H9 (cell line): ENCODE measurements around the gene PES1. TPM values are rescaled to one million over a fixed set of nuclear protein-coding genes. Genes with fewer than 3 reads are reported as not detected.

Experiments used
- DNase-seq: peaks from one replicate; pipeline ENCODE4 v3.0.0-alpha.2; 2017
- H2AFZ ChIP-seq: one replicate; pipeline ENCODE4 v1.6.1; 2013; ENCODE audit warnings: mild to moderate bottlenecking, low read length, control low read depth, moderate library complexity
- H2AK5ac ChIP-seq: 2 replicates; pipeline ENCODE4 v1.6.1; 2013; ENCODE audit warnings: low read length, control low read depth, mixed read lengths; ENCODE audit not compliant: insufficient read length
- H2BK120ac ChIP-seq: one replicate; pipeline ENCODE4 v1.6.1; 2013; ENCODE audit warnings: low read depth, mild to moderate bottlenecking, low read length, control low read depth, inconsistent platforms; ENCODE audit not compliant: poor library complexity, severe bottlenecking
- H2BK12ac ChIP-seq: 2 replicates; pipeline ENCODE4 v1.6.1; 2013; ENCODE audit warnings: low read length, control low read depth, mixed read lengths, low read depth; ENCODE audit not compliant: insufficient read length
- H2BK15ac ChIP-seq: 2 replicates; pipeline ENCODE4 v1.6.1; 2013; ENCODE audit warnings: low read depth, low read length, control low read depth
- H2BK20ac ChIP-seq: one replicate; pipeline ENCODE4 v1.6.1; 2013; ENCODE audit warnings: low read depth, mild to moderate bottlenecking, low read length, control low read depth, inconsistent platforms; ENCODE audit not compliant: poor library complexity, severe bottlenecking
- H2BK5ac ChIP-seq: 2 replicates; pipeline ENCODE4 v1.6.1; 2013; ENCODE audit warnings: low read length, control low read depth, mixed read lengths; ENCODE audit not compliant: insufficient read length
- H3K14ac ChIP-seq: 2 replicates; pipeline ENCODE4 v1.6.1; 2013; ENCODE audit warnings: low read length, control low read depth; ENCODE audit not compliant: insufficient read depth
- H3K18ac ChIP-seq: 2 replicates; pipeline ENCODE4 v1.6.1; 2013; ENCODE audit warnings: low read depth, mild to moderate bottlenecking, mixed read lengths, low read length, control low read depth; ENCODE audit not compliant: insufficient read length
- H3K23ac ChIP-seq: 2 replicates; pipeline ENCODE4 v1.6.1; 2013; ENCODE audit warnings: low read length, control low read depth, mixed read lengths, low read depth; ENCODE audit not compliant: insufficient read length
- H3K23me2 ChIP-seq: 2 replicates; pipeline ENCODE4 v1.6.1; 2013; ENCODE audit warnings: low read depth, mild to moderate bottlenecking, mixed read lengths, low read length, control low read depth; ENCODE audit not compliant: insufficient read length, poor library complexity, severe bottlenecking
- H3K27ac ChIP-seq: 2 replicates; pipeline ENCODE4 v1.5.1; 2013; ENCODE audit warnings: low read length, control low read depth, mixed read lengths, low read depth; ENCODE audit not compliant: insufficient read length
- H3K27me3 ChIP-seq: 2 replicates; pipeline ENCODE4 v1.6.1; 2013; ENCODE audit warnings: low read length, control low read depth, inconsistent platforms; ENCODE audit not compliant: insufficient read depth
- H3K4ac ChIP-seq: 2 replicates; pipeline ENCODE4 v1.6.1; 2013; ENCODE audit warnings: low read depth, mild to moderate bottlenecking, control low read depth, inconsistent platforms, low read length, moderate library complexity
- H3K4me1 ChIP-seq: 2 replicates; pipeline ENCODE4 v1.6.1; 2013; ENCODE audit warnings: low read length, control low read depth, inconsistent platforms; ENCODE audit not compliant: insufficient read depth
- H3K4me2 ChIP-seq: 2 replicates; pipeline ENCODE4 v1.6.1; 2013; ENCODE audit warnings: low read length, control low read depth, mixed read lengths; ENCODE audit not compliant: insufficient read length, insufficient read depth
- H3K56ac ChIP-seq: 2 replicates; pipeline ENCODE4 v1.6.1; 2013; ENCODE audit warnings: low read depth, mild to moderate bottlenecking, mixed read lengths, low read length, control low read depth; ENCODE audit not compliant: insufficient read length
- H3K79me1 ChIP-seq: 2 replicates; pipeline ENCODE4 v1.6.1; 2013; ENCODE audit warnings: low read depth, mild to moderate bottlenecking, moderate library complexity, low read length, control low read depth, inconsistent platforms; ENCODE audit not compliant: insufficient read depth, poor library complexity, severe bottlenecking
- H3K79me2 ChIP-seq: 2 replicates; pipeline ENCODE4 v1.6.1; 2013; ENCODE audit warnings: low read length, control low read depth, inconsistent platforms; ENCODE audit not compliant: insufficient read depth
- H3K9ac ChIP-seq: 2 replicates; pipeline ENCODE4 v1.6.1; 2013; ENCODE audit warnings: low read length, control low read depth, mixed read lengths; ENCODE audit not compliant: insufficient read length; ENCODE audit errors: extremely low read depth
- H3K9me3 ChIP-seq: one replicate; pipeline ENCODE4 v1.6.1; 2013; ENCODE audit warnings: low read depth, low read length, inconsistent platforms; ENCODE audit not compliant: control insufficient read depth
- H3T11ph ChIP-seq: one replicate; pipeline ENCODE4 v1.6.1; 2013; ENCODE audit warnings: mild to moderate bottlenecking, low read length, control low read depth, inconsistent platforms
- H4K20me1 ChIP-seq: one replicate; pipeline ENCODE4 v1.6.1; 2013; ENCODE audit not compliant: control insufficient read depth, insufficient read length, insufficient read depth
- H4K5ac ChIP-seq: 2 replicates; pipeline ENCODE4 v1.6.1; 2013; ENCODE audit warnings: low read depth, mild to moderate bottlenecking, mixed read lengths, low read length, control low read depth; ENCODE audit not compliant: insufficient read length
- H4K8ac ChIP-seq: replicated peaks from 2 replicates; pipeline ENCODE4 v1.6.1; 2013; ENCODE audit warnings: low read length, control low read depth, mixed read lengths, low read depth; ENCODE audit not compliant: insufficient read length
- H4K91ac ChIP-seq: 2 replicates; pipeline ENCODE4 v1.6.1; 2013; ENCODE audit warnings: low read depth, mild to moderate bottlenecking, moderate library complexity, mixed read lengths, low read length, control low read depth; ENCODE audit not compliant: insufficient read length
- H3K27ac Mint-ChIP-seq, 3 experiments: 2 replicates in 2 of 3; 3 replicates in 1 of 3; pipeline ENCODE4 v1.8.0; 2020 to 2021; ENCODE audit warnings: mixed read lengths in 3 of 3, mild to moderate bottlenecking in 1 of 3, moderate library complexity in 1 of 3
- H3K27me3 Mint-ChIP-seq: 2 replicates; pipeline ENCODE4 v1.8.0; 2021; ENCODE audit warnings: low read depth, mild to moderate bottlenecking, moderate library complexity, mixed read lengths
- H3K36me3 Mint-ChIP-seq, 3 experiments: 2 replicates in 2 of 3; 3 replicates in 1 of 3; pipeline ENCODE4 v1.8.0; 2020 to 2021; ENCODE audit warnings: low read depth in 3 of 3, mixed read lengths in 3 of 3; ENCODE audit not compliant: insufficient read depth in 1 of 3
- H3K4me1 Mint-ChIP-seq, 2 experiments: 2 replicates each; pipeline ENCODE4 v1.8.0; 2020; ENCODE audit warnings: mixed read lengths in 2 of 2
- H3K4me3 Mint-ChIP-seq, 2 experiments: 2 replicates in 1 of 2; 3 replicates in 1 of 2; pipeline ENCODE4 v1.8.0; 2020 to 2021; ENCODE audit warnings: mild to moderate bottlenecking in 2 of 2, mixed read lengths in 2 of 2, moderate library complexity in 1 of 2
- H3K9me3 Mint-ChIP-seq, 2 experiments: 2 replicates in 1 of 2; 3 replicates in 1 of 2; pipeline ENCODE4 v1.8.0; 2020; ENCODE audit warnings: mild to moderate bottlenecking in 2 of 2, mixed read lengths in 2 of 2, moderate library complexity in 1 of 2
- WGBS: extraction: QIAGEN DNeasy Blood & Tissue Kit; methylation state at CpG from one replicate; pipeline ENCODE4 v1.1.7; 2013; ENCODE audit warnings: missing lambda C conversion rate, low lambda C conversion rate, mixed read lengths; ENCODE audit not compliant: insufficient read length; ENCODE audit errors: extremely low coverage; 5-methylcytosine and 5-hydroxymethylcytosine counted together
- total RNA-seq: library from RNA; stranded (reverse); gene quantifications from 2 replicates; pipeline ENCODE4 v1.2.1, GENCODE V29; 2021
- TF ChIP-seq, protein P1 (sequence below): fragments of 200-600 bp; sonication (generic); conservative IDR thresholded peaks from 3 replicates; pipeline ENCODE4 v1.8.0; 2021; ENCODE audit warnings: antibody characterized with exemption, mild to moderate bottlenecking

Gene PES1
- total RNA-seq, 1 experiment from 2014 or later, result 133 TPM

DNA sequence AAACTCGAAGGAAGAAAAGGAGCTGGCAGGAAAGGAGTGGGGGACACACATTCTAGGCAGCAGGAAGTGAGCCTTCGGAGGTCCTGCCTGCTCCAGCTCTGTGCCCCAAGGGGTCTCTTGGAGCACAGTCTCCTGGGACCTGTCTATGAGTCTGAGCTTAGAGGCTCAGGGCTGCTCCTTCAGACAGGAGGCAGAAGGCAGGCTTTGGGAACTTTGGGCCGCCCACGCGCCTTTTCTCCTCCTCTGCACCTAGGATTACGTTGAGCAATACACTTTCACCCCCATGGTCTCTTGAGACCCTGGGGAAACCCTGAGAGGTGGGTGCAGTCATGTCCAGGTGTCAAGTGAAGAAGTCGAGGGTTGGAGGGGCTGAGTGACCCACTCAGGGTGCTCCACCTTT, 16.2 kb upstream of the PES1 start:
- Histone ChIP-seq H3K23ac (no peak overlapping the region), H3T11ph (no peak overlapping the region), H3K9me3 (no peaks in the 10 kb centered on the region), H3K4me2 (peak overlapping the region; percentile 82), H2BK20ac (no peak overlapping the region), H4K91ac (no peak overlapping the region), H2BK120ac (no peak overlapping the region), H4K5ac (no peak overlapping the region), H2BK12ac (no peak overlapping the region), H3K27me3 (no peaks in the 10 kb centered on the region), H4K20me1 (no peaks in the 10 kb centered on the region), H3K79me1 (peaks cover 4% of the 10 kb centered on the region), H3K4ac (no peak overlapping the region), H2BK15ac (no peak overlapping the region), H3K18ac (no peak overlapping the region), H2AK5ac (no peak overlapping the region), H3K14ac (no peak overlapping the region), H2AFZ (no peak overlapping the region), H3K27ac (no peak overlapping the region), H3K56ac (no peak overlapping the region), H3K79me2 (no peaks in the 10 kb centered on the region), H3K4me1 (0 out of 2 replicates have a peak, but pooled peaks cover 6% of the 10 kb centered on the region), H4K8ac (no peak overlapping the region), H2BK5ac (no peak overlapping the region), H3K9ac (no peak overlapping the region), H3K23me2 (peaks cover 6% of the 10 kb centered on the region)
- Mint-ChIP-seq H3K9me3 (no peaks in the 10 kb centered on the region), H3K36me3 (peaks cover 16 to 36% (median 31%) of the 10 kb centered on the region in 3 experiments; a peak in 6 of 7 replicates), H3K4me1 (peaks cover 38 to 47% of the 10 kb centered on the region in 2 experiments), H3K27ac (peak overlapping the region in 2 of 3 experiments; percentile 95 to 97; a peak in 2 of 7 replicates), H3K4me3 (peak overlapping the region; percentile 77 to 85), H3K27me3 (no peaks in the 10 kb centered on the region)
- no peak for DNase-seq
- TF ChIP-seq, protein P1, sequence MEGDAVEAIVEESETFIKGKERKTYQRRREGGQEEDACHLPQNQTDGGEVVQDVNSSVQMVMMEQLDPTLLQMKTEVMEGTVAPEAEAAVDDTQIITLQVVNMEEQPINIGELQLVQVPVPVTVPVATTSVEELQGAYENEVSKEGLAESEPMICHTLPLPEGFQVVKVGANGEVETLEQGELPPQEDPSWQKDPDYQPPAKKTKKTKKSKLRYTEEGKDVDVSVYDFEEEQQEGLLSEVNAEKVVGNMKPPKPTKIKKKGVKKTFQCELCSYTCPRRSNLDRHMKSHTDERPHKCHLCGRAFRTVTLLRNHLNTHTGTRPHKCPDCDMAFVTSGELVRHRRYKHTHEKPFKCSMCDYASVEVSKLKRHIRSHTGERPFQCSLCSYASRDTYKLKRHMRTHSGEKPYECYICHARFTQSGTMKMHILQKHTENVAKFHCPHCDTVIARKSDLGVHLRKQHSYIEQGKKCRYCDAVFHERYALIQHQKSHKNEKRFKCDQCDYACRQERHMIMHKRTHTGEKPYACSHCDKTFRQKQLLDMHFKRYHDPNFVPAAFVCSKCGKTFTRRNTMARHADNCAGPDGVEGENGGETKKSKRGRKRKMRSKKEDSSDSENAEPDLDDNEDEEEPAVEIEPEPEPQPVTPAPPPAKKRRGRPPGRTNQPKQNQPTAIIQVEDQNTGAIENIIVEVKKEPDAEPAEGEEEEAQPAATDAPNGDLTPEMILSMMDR, result no peak
- WGBS, result no CpG with 5 or more reads among the region's 7 CpGs
